Esophagus muscularis mucosa (tissue), 3 donors: ENCODE measurements around the gene FAAP100.

Source experiments
- EP300 ChIP-seq: sonication (generic); formaldehyde crosslinking; IDR thresholded peaks from one replicate; pipeline ENCODE4 v1.6.1; 2017; ENCODE audit warnings: antibody characterized with exemption
- POLR2A ChIP-seq: fragments of 450-650 bp; IDR thresholded peaks from one replicate; pipeline ENCODE4 v1.6.1; 2017; ENCODE audit warnings: antibody characterized with exemption, moderate library complexity, mild to moderate bottlenecking, low read depth
- POLR2AphosphoS5 ChIP-seq, 2 donors: sonication (generic); formaldehyde crosslinking; IDR thresholded peaks; one replicate each; pipeline ENCODE4 v1.6.1; 2017; ENCODE audit warnings: antibody characterized with exemption in 2 of 2

GRCh38 chr17:81547614-81547982 is 4.6 kb downstream of the FAAP100 start:
- TF ChIP-seq EP300 = no peak
- no peak for TF ChIP-seq POLR2AphosphoS5 (IDR thresholded peaks at IDR 0.05)
- TF ChIP-seq POLR2A = no peak
